Esophagus squamous epithelium (tissue), 4 donors: ENCODE results near the gene SGK1.
A peak's percentile ranks its signal among the peaks of the same experiment; 100 is the strongest.

Source experiments
- CTCF ChIP-seq, 6 experiments: fragments of 450-650 bp in 4 of 6; fragments of 200-600 bp in 2 of 6; sonication (generic) in 2 of 6; IDR thresholded peaks; one replicate each; pipeline ENCODE4 v1.5.1; 2016 to 2019; ENCODE audit warnings: antibody characterized with exemption in 6 of 6, mild to moderate bottlenecking in 4 of 6, moderate library complexity in 4 of 6
- POLR2A ChIP-seq, 4 donors: fragments of 450-650 bp; IDR thresholded peaks; one replicate each; pipeline ENCODE4 v1.6.1; 2017; ENCODE audit warnings: antibody characterized with exemption in 4 of 4, mild to moderate bottlenecking in 4 of 4, moderate library complexity in 3 of 4

- peak in 1 of 6 experiments; percentile 13 for TF ChIP-seq CTCF (IDR thresholded peaks at IDR 0.05)
- peak in 1 of 4 donors; percentile 13 for TF ChIP-seq POLR2A (IDR thresholded peaks at IDR 0.05)
Observed at GRCh38 chr6:134317471-134318131, at the start of gene SGK1.
